Measurements from ENCODE around the gene HOOK2. TPM values are rescaled to one million over a fixed set of nuclear protein-coding genes. Genes with fewer than 3 reads are reported as not detected.

HOOK2 gene
- total and polyA plus RNA-seq, 2 donors from 2014 or later = 41.8 to 58.1 TPM

GRCh38 chr19:12733369-12734214, 41.8 kb downstream of the HOOK2 start:
- peak overlapping the region in 1 of 2 donors; percentile 90 for H3K27ac ChIP-seq (ENCODE audit: low read depth in 2 of 2, low read length in 2 of 2)
- FAIRE-seq = no peak
- peak overlapping the region; percentile 79 to 97 (median 92) for H3K9ac ChIP-seq (ENCODE audit: low read length in 3 of 3)
- H3K36me3 ChIP-seq (ENCODE audit: control insufficient read depth in 2 of 3, insufficient read depth in 3 of 3, low read length in 3 of 3) = peaks cover 4 to 20% (median 11%) of the 10 kb centered on the region in 3 donors
- H3K9me3 ChIP-seq (ENCODE audit: control insufficient read depth in 2 of 3, insufficient read depth in 1 of 3, low read length in 3 of 3) = no peaks in the 10 kb centered on the region
- intact Hi-C loops (cut with DNase I) = no loop called here
- H3K27me3 ChIP-seq (ENCODE audit: control insufficient read depth, insufficient read depth, low read length) = no peaks in the 10 kb centered on the region
- peak in 1 of 5 donors; percentile 47 for DNase-seq
- no peak for TF ChIP-seq CTCF (IDR thresholded peaks at IDR 0.05; ENCODE audit: borderline replicate concordance, extremely low read depth, insufficient read depth)
- H3K4me3 ChIP-seq (ENCODE audit: low read length in 3 of 3) = peak overlapping the region; percentile 77 to 98 (median 96)
- H3K4me1 ChIP-seq (ENCODE audit: control insufficient read depth in 2 of 3, insufficient read depth in 2 of 3, low read depth in 1 of 3, low read length in 3 of 3) = peaks cover 2 to 25% (median 20%) of the 10 kb centered on the region in 3 donors

DNA sequence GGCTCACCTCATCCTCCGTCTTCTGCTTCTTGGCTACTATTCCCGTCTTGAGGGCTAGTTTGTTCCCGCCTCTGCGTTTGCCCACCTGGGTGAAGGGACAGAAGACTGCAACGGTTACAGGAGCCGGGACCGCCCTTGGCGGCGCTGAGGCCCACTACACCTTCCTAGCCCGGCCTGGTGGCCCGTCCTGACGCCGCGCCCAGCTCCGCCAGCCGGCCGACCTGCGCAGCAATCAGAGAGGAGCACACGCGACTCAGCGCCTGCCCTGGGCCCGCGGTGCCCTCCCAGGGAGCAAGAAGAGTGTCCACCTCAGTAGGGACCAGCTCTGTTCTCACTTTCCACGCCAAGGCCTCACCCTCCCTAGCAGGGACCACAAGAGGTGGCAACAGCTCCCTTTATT, 44.0 kb downstream of the HOOK2 start:
- intact Hi-C loops (cut with DNase I) = no loop called here
- DNase-seq (no peak), FAIRE-seq (no peak)
- Histone ChIP-seq H3K4me3 (ENCODE audit: low read length in 3 of 3) (no peak overlapping the region), H3K27me3 (ENCODE audit: control insufficient read depth, insufficient read depth, low read length) (no peaks in the 10 kb centered on the region), H3K4me1 (ENCODE audit: control insufficient read depth in 2 of 3, insufficient read depth in 2 of 3, low read depth in 1 of 3, low read length in 3 of 3) (peaks cover 0 to 13% (median 10%) of the 10 kb centered on the region in 3 donors), H3K27ac (ENCODE audit: low read depth in 2 of 2, low read length in 2 of 2) (no peak overlapping the region), H3K9me3 (ENCODE audit: control insufficient read depth in 2 of 3, insufficient read depth in 1 of 3, low read length in 3 of 3) (no peaks in the 10 kb centered on the region), H3K36me3 (ENCODE audit: control insufficient read depth in 2 of 3, insufficient read depth in 3 of 3, low read length in 3 of 3) (peaks cover 4 to 18% (median 11%) of the 10 kb centered on the region in 3 donors), H3K9ac (ENCODE audit: low read length in 3 of 3) (no peak overlapping the region)
- TF ChIP-seq CTCF (IDR thresholded peaks at IDR 0.05; ENCODE audit: borderline replicate concordance, extremely low read depth, insufficient read depth) = no peak

GRCh38 chr19:12730064-12730463, 45.3 kb downstream of the HOOK2 start:
- H3K4me1 ChIP-seq (ENCODE audit: control insufficient read depth in 2 of 3, insufficient read depth in 2 of 3, low read depth in 1 of 3, low read length in 3 of 3) = peaks cover 0 to 13% (median 10%) of the 10 kb centered on the region in 3 donors
- H3K27me3 ChIP-seq (ENCODE audit: control insufficient read depth, insufficient read depth, low read length) = no peaks in the 10 kb centered on the region
- TF ChIP-seq CTCF (IDR thresholded peaks at IDR 0.05; ENCODE audit: borderline replicate concordance, extremely low read depth, insufficient read depth) = no peak
- H3K9ac ChIP-seq (ENCODE audit: low read length in 3 of 3) = no peak overlapping the region
- H3K36me3 ChIP-seq (ENCODE audit: control insufficient read depth in 2 of 3, insufficient read depth in 3 of 3, low read length in 3 of 3) = peaks cover 4 to 18% (median 11%) of the 10 kb centered on the region in 3 donors
- intact Hi-C loops (cut with DNase I) = no loop called here
- no peak overlapping the region for H3K27ac ChIP-seq (ENCODE audit: low read depth in 2 of 2, low read length in 2 of 2)
- no peak overlapping the region for H3K4me3 ChIP-seq (ENCODE audit: low read length in 3 of 3)
- DNase-seq (no peak), FAIRE-seq (no peak)
- no peaks in the 10 kb centered on the region for H3K9me3 ChIP-seq (ENCODE audit: control insufficient read depth in 2 of 3, insufficient read depth in 1 of 3, low read length in 3 of 3)
